ENCODE results near the gene ATG13.
A peak's percentile ranks its signal among the peaks of the same experiment; 100 is the strongest.

Gene ATG13

DNA sequence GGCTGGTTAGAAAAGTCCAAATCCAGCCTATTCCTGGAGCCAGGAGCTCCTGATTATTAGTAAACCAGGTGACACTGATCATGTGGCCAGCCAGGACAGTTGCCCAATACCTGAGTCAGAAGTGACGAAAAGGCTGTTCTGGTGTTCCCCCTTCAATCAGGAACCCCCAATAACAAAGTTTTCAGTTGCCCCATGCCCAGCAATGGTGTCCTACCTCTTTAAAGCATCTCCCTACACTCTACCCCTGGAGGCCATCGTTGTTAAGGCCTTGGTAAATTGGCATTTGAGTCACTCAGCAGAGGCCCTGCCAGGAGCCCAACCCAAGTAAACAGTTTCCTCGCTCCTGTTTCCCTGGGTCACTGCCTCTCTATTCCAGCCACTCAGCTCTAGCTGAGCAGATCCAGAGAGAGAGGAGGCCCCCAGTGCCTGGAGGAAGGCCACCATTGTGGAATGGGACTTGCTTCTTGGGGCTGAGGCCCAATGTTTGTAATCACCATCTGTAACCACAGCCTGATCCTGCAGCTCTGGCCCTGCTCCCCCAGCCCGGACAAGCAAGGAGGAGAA, 58.0 kb downstream of the ATG13 start:
- H3K27me3 ChIP-seq (ENCODE audit: insufficient read depth, poor library complexity, severe bottlenecking): no peaks in the 10 kb centered on the region
- TF ChIP-seq SPI1 (IDR thresholded peaks at IDR 0.05; ENCODE audit: borderline replicate concordance, low read depth): no peak

DNA sequence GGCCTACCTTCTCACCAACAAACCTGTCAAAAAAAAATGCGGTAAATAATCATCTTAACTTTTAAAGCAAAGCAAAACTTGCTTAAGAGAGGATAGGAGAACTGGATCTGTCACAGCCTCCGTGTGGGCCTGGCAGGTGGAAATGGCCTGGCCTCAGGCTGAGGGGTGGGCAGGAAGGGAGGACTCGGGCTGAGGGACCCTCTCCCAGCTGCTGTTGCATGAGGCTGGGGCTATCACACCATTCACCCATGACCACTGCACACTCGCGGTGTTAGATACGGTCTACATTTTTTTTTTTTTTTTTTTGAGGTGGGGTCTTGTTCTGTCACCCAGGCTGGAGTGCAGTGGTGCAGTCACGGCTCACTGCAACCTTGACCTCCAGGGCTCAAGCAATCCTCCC, 58.6 kb downstream of the ATG13 start:
- Histone ChIP-seq H3K27ac (replicated peaks) (peak overlapping the region; percentile 88), H3K4me3 (replicated peaks; ENCODE audit: insufficient read depth, low read length) (no peak overlapping the region), H3K27me3 (ENCODE audit: insufficient read depth, poor library complexity, severe bottlenecking) (no peaks in the 10 kb centered on the region)
- no peak for DNase-seq (ENCODE audit: low read depth in 1 of 2, low spot score in 1 of 2)
- TF ChIP-seq POLR2AphosphoS5 (IDR thresholded peaks at IDR 0.05; ENCODE audit: low read depth): no peak
- TF ChIP-seq, protein P1, sequence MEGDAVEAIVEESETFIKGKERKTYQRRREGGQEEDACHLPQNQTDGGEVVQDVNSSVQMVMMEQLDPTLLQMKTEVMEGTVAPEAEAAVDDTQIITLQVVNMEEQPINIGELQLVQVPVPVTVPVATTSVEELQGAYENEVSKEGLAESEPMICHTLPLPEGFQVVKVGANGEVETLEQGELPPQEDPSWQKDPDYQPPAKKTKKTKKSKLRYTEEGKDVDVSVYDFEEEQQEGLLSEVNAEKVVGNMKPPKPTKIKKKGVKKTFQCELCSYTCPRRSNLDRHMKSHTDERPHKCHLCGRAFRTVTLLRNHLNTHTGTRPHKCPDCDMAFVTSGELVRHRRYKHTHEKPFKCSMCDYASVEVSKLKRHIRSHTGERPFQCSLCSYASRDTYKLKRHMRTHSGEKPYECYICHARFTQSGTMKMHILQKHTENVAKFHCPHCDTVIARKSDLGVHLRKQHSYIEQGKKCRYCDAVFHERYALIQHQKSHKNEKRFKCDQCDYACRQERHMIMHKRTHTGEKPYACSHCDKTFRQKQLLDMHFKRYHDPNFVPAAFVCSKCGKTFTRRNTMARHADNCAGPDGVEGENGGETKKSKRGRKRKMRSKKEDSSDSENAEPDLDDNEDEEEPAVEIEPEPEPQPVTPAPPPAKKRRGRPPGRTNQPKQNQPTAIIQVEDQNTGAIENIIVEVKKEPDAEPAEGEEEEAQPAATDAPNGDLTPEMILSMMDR (IDR thresholded peaks at IDR 0.05; ENCODE audit: insufficient read depth, low read length): no peak
- no peak for TF ChIP-seq SPI1 (IDR thresholded peaks at IDR 0.05; ENCODE audit: borderline replicate concordance, low read depth)
- TF ChIP-seq, protein P2, sequence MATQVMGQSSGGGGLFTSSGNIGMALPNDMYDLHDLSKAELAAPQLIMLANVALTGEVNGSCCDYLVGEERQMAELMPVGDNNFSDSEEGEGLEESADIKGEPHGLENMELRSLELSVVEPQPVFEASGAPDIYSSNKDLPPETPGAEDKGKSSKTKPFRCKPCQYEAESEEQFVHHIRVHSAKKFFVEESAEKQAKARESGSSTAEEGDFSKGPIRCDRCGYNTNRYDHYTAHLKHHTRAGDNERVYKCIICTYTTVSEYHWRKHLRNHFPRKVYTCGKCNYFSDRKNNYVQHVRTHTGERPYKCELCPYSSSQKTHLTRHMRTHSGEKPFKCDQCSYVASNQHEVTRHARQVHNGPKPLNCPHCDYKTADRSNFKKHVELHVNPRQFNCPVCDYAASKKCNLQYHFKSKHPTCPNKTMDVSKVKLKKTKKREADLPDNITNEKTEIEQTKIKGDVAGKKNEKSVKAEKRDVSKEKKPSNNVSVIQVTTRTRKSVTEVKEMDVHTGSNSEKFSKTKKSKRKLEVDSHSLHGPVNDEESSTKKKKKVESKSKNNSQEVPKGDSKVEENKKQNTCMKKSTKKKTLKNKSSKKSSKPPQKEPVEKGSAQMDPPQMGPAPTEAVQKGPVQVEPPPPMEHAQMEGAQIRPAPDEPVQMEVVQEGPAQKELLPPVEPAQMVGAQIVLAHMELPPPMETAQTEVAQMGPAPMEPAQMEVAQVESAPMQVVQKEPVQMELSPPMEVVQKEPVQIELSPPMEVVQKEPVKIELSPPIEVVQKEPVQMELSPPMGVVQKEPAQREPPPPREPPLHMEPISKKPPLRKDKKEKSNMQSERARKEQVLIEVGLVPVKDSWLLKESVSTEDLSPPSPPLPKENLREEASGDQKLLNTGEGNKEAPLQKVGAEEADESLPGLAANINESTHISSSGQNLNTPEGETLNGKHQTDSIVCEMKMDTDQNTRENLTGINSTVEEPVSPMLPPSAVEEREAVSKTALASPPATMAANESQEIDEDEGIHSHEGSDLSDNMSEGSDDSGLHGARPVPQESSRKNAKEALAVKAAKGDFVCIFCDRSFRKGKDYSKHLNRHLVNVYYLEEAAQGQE (IDR thresholded peaks at IDR 0.05; ENCODE audit: insufficient replicate concordance, low read depth): no peak
- no peak for TF ChIP-seq GABPA (IDR thresholded peaks at IDR 0.05; ENCODE audit: low read depth)

More for the DNA sequence above, 58.0 kb downstream of the ATG13 start:
- DNase-seq (ENCODE audit: low read depth in 1 of 2, low spot score in 1 of 2): peak in 1 of 2 experiments; percentile 77
- Histone ChIP-seq H3K27ac (replicated peaks) (peak overlapping the region; percentile 88), H3K4me3 (replicated peaks; ENCODE audit: insufficient read depth, low read length) (no peak overlapping the region)

DNA sequence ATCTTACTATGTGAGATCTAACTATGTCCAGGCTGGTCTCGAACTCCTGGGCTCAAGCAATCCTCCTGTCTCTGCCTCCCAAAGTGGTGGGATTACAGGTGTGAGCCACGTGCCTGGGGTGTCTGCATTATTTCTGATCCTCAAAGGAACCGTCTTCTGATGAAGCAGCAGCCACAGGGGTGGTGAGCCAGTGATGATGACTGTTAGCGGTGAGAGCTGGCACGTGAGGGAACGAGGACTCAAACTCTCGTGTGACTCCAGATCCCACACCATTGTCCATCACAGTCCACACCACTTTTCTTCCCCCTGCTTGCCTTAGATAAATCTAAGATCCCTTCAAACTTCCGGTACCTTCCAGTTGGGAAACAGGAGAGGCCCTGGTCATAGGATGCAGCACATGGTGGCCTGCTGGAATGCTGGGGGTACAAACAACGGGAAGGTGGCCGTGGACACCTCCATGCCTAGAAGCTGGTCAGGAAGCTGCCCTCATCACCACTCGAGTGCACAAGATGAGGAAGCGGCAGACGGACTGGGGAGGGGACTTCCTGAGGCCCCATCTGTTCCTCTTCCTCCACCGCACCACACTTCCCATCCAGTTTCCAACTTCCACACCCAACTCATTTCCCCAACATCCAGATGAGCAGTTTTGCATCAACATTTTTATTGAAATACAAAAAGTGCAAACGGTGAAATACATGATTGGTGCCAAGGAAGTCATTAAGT, 59.2 kb downstream of the ATG13 start:
- peak overlapping the region; percentile 88 for H3K27ac ChIP-seq (replicated peaks)

More for the DNA sequence above, 59.2 kb downstream of the ATG13 start:
- Histone ChIP-seq H3K4me3 (replicated peaks; ENCODE audit: insufficient read depth, low read length) (no peak overlapping the region), H3K27me3 (ENCODE audit: insufficient read depth, poor library complexity, severe bottlenecking) (no peaks in the 10 kb centered on the region)
- TF ChIP-seq, protein P2 (IDR thresholded peaks at IDR 0.05; ENCODE audit: insufficient replicate concordance, low read depth): no peak
- TF ChIP-seq, protein P1 (IDR thresholded peaks at IDR 0.05; ENCODE audit: insufficient read depth, low read length): no peak
- TF ChIP-seq SPI1 (IDR thresholded peaks at IDR 0.05; ENCODE audit: borderline replicate concordance, low read depth) (peak; percentile 95), GABPA (IDR thresholded peaks at IDR 0.05; ENCODE audit: low read depth) (no peak), POLR2AphosphoS5 (IDR thresholded peaks at IDR 0.05; ENCODE audit: low read depth) (peak; percentile 72; the same call in 1 of the 2 replicates)
- peak; percentile 79 to 86 for DNase-seq (ENCODE audit: low read depth in 1 of 2, low spot score in 1 of 2)
